Keratinocyte (primary cell): Measurements from ENCODE around the gene ARFGAP3. TPM values are rescaled to one million over a fixed set of nuclear protein-coding genes. Genes with fewer than 3 reads are reported as not detected.

Experiments used
- DNase-seq: peaks from one replicate; pipeline ENCODE4 v3.0.0-alpha.2; 2011; ENCODE audit warnings: low read depth, missing footprints, low spot score
- FAIRE-seq: peaks from 2 replicates; lab custom pipeline; 2011; peaks lifted over from hg19 to GRCh38; lab: Jason Lieb, UNC
- H2AFZ ChIP-seq: 2 replicates; pipeline ENCODE4 v1.6.0; 2012; ENCODE audit warnings: low read length, control low read depth, inconsistent platforms; ENCODE audit not compliant: control insufficient read depth
- H3K27ac ChIP-seq: 2 replicates; pipeline ENCODE4 v1.5.1; 2011; ENCODE audit warnings: low read length; ENCODE audit not compliant: control insufficient read depth, insufficient read depth
- H3K27me3 ChIP-seq: 3 replicates; pipeline ENCODE4 v1.6.0; 2011; ENCODE audit warnings: low read length; ENCODE audit not compliant: control insufficient read depth, insufficient read depth; ENCODE audit errors: extremely low read depth
- H3K36me3 ChIP-seq, 2 experiments: 2 replicates in 1 of 2; 3 replicates in 1 of 2; pipeline ENCODE4 v1.5.1; 2011; ENCODE audit warnings: low read length in 2 of 2, mild to moderate bottlenecking in 1 of 2; ENCODE audit not compliant: control insufficient read depth in 2 of 2, insufficient read depth in 2 of 2; ENCODE audit errors: extremely low read depth in 1 of 2
- H3K4me1 ChIP-seq: 3 replicates; pipeline ENCODE4 v1.5.1; 2011; ENCODE audit warnings: low read length; ENCODE audit not compliant: control insufficient read depth, insufficient read depth; ENCODE audit errors: extremely low read depth
- H3K4me2 ChIP-seq: 3 replicates; pipeline ENCODE4 v1.6.0; 2011; ENCODE audit warnings: low read depth, low read length; ENCODE audit not compliant: control insufficient read depth, insufficient read depth; ENCODE audit errors: extremely low read depth
- H3K4me3 ChIP-seq, 3 experiments: fragments of 200-600 bp in 1 of 3; sonication (generic) in 1 of 3; 2 replicates in 2 of 3; 3 replicates in 1 of 3; pipeline ENCODE4 v1.5.1; 2011 to 2016; ENCODE audit warnings: low read length in 3 of 3, mild to moderate bottlenecking in 3 of 3, control low read depth in 2 of 3, inconsistent platforms in 1 of 3, low read depth in 1 of 3, mixed read lengths in 1 of 3, mixed run types in 1 of 3, moderate library complexity in 1 of 3; ENCODE audit not compliant: control insufficient read depth in 2 of 3, insufficient read depth in 2 of 3; ENCODE audit errors: extremely low read depth in 1 of 3
- H3K79me2 ChIP-seq: 2 replicates; pipeline ENCODE4 v1.6.0; 2012; ENCODE audit warnings: low read length; ENCODE audit not compliant: control insufficient read depth, insufficient read depth
- H3K9ac ChIP-seq: 3 replicates; pipeline ENCODE4 v1.6.0; 2011; ENCODE audit warnings: low read length; ENCODE audit not compliant: control insufficient read depth, insufficient read depth; ENCODE audit errors: extremely low read depth
- H3K9me1 ChIP-seq: 3 replicates; pipeline ENCODE4 v1.6.0; 2011; ENCODE audit warnings: low read length; ENCODE audit not compliant: control insufficient read depth, insufficient read depth; ENCODE audit errors: extremely low read depth
- H3K9me3 ChIP-seq: 2 replicates; pipeline ENCODE4 v1.5.1; 2012; ENCODE audit warnings: low read depth, low read length; ENCODE audit not compliant: control insufficient read depth
- H4K20me1 ChIP-seq: 3 replicates; pipeline ENCODE4 v1.6.0; 2011; ENCODE audit warnings: low read length; ENCODE audit not compliant: control insufficient read depth, insufficient read depth; ENCODE audit errors: extremely low read depth
- CTCF ChIP-seq, 3 experiments: IDR thresholded peaks in 1 of 3; conservative IDR thresholded peaks in 1 of 3; optimal IDR thresholded peaks in 1 of 3; 2 replicates in 2 of 3; 3 replicates in 1 of 3; pipeline versions ENCODE3 to v1.5.1; 2011; ENCODE audit warnings: low read length in 3 of 3, mild to moderate bottlenecking in 3 of 3, moderate library complexity in 2 of 3, control low read depth in 1 of 3, inconsistent platforms in 1 of 3; ENCODE audit not compliant: insufficient read depth in 2 of 3; ENCODE audit errors: extremely low read depth in 1 of 3
- EZH2 ChIP-seq: IDR thresholded peaks from one replicate; pipeline ENCODE4 v1.6.1; 2012; ENCODE audit warnings: inconsistent platforms, mild to moderate bottlenecking, low read length, moderate library complexity
- dilution Hi-C: fragments of 300-500 bp; cut with MboI; formaldehyde crosslinking; loops from one replicate; pipeline ENCODE4 v1.7.0; 2020; ENCODE audit warnings: low sequenced_read_pairs; ENCODE audit not compliant: extremely low pct_ligation_motif_present
- polyA plus RNA-seq, 5 experiments: library from polyadenylated mRNA; depleted of rRNA in 3 of 5; stranded (reverse) in 3 of 5; stranded (forward) in 1 of 5; unstranded in 1 of 5; fragments of >200 nt; gene quantifications; 1 replicate in 1 of 5; 2 replicates in 3 of 5; 3 replicates in 1 of 5; pipeline versions ENCODE4 v1.2.1 to v1.2.3, GENCODE V29; 2011 to 2012; ENCODE audit warnings: missing spikeins in 2 of 5, low read depth in 1 of 5, low replicate concordance in 1 of 5

The ARFGAP3 gene
- polyA plus RNA-seq, 1 donor (not counting 4 experiments of a cell fraction or from before 2014, with no cell fraction given), result 28.3 TPM

- Histone ChIP-seq H3K9me1 (peaks cover 3% of the 10 kb centered on the region), H3K9ac (no peak overlapping the region), H3K9me3 (no peaks in the 10 kb centered on the region), H3K36me3 (peaks cover 6 to 10% of the 10 kb centered on the region in 2 experiments), H3K4me2 (no peak overlapping the region), H3K79me2 (peaks cover 30% of the 10 kb centered on the region), H3K4me1 (peaks cover 14% of the 10 kb centered on the region), H3K27me3 (no peaks in the 10 kb centered on the region), H3K27ac (no peak overlapping the region), H4K20me1 (peaks cover 3% of the 10 kb centered on the region), H3K4me3 (no peak overlapping the region), H2AFZ (no peak overlapping the region)
- DNase-seq (no peak), FAIRE-seq (no peak)
- TF ChIP-seq EZH2, result no peak
- no peak for TF ChIP-seq CTCF (optimal IDR thresholded peaks at IDR 0.05 in 1 of 3, IDR thresholded peaks at IDR 0.05 in 1 of 3, conservative IDR thresholded peaks at IDR 0.05 in 1 of 3; ENCODE audit: extremely low read depth in 1 of 3, insufficient read depth in 2 of 3, low read length in 3 of 3)
- dilution Hi-C loops, result no loop called here
These were observed 10.0 kb downstream of the ARFGAP3 start for GRCh38 chr22:42847110-42847509.

- TF ChIP-seq CTCF (optimal IDR thresholded peaks at IDR 0.05 in 1 of 3, IDR thresholded peaks at IDR 0.05 in 1 of 3, conservative IDR thresholded peaks at IDR 0.05 in 1 of 3; ENCODE audit: extremely low read depth in 1 of 3, insufficient read depth in 2 of 3, low read length in 3 of 3) (no peak), EZH2 (no peak)
- dilution Hi-C loops, result no loop called here
- Histone ChIP-seq H3K27ac (no peak overlapping the region), H3K4me2 (no peak overlapping the region), H3K36me3 (peaks cover 8 to 17% of the 10 kb centered on the region in 2 experiments), H3K9ac (no peak overlapping the region), H3K9me3 (no peaks in the 10 kb centered on the region), H3K4me1 (peaks cover 20% of the 10 kb centered on the region), H4K20me1 (no peaks in the 10 kb centered on the region), H3K79me2 (peaks cover 16% of the 10 kb centered on the region), H3K27me3 (no peaks in the 10 kb centered on the region), H3K9me1 (peaks cover 3% of the 10 kb centered on the region), H3K4me3 (no peak overlapping the region), H2AFZ (no peak overlapping the region)
- FAIRE-seq (no peak), DNase-seq (no peak)
These were observed 12.3 kb downstream of the ARFGAP3 start for GRCh38 chr22:42844756-42845155.
